Panc1 (cell line): ENCODE results near the gene DHRS13. TPM values are rescaled to one million over a fixed set of nuclear protein-coding genes. Genes with fewer than 3 reads are reported as not detected.

ENCODE experiments used
- ATAC-seq: fragments of 200-7000 bp; cut with Tn5 transposase; 2 replicates; pipeline ENCODE4 v1.9.1; 2020; ENCODE audit warnings: mild to moderate bottlenecking, moderate library complexity
- BruUV-seq: library from RNA; stranded (reverse); fragments of 400-500 nt; replicated peaks from 2 replicates; lab custom pipeline; 2021; lab: Mats Ljungman, UMichigan
- CTCF ChIA-PET: fragments of 300-600 bp; sonication (Branson Sonifier 250); formaldehyde crosslinking; loops from one replicate; lab custom pipeline; 2022; ENCODE audit warnings: antibody characterized with exemption; lab: Charles Lee
- POLR2A ChIA-PET: fragments of 300-600 bp; sonication (Branson Sonifier 250); formaldehyde crosslinking; loops from one replicate; lab custom pipeline; 2022; ENCODE audit warnings: antibody characterized with exemption; lab: Charles Lee
- DNase-seq: peaks from one replicate; pipeline ENCODE4 v3.0.0-alpha.2; 2010; ENCODE audit warnings: low read depth, low spot score
- H3K27ac ChIP-seq: 2 replicates; pipeline ENCODE4 v1.5.1; 2011; ENCODE audit warnings: mild to moderate bottlenecking, low read length, inconsistent platforms
- H3K27me3 ChIP-seq: fragments of 200-500 bp; sonication (Bioruptor generic); 2 replicates; pipeline ENCODE4 v1.6.0; 2014; ENCODE audit warnings: low read length, inconsistent platforms; ENCODE audit not compliant: control insufficient read depth, insufficient read depth
- H3K36me3 ChIP-seq: fragments of 200-500 bp; sonication (Bioruptor generic); 2 replicates; pipeline ENCODE4 v1.5.1; 2014; ENCODE audit warnings: inconsistent platforms, mild to moderate bottlenecking, low read length, moderate library complexity; ENCODE audit not compliant: control insufficient read depth, insufficient read depth
- H3K4me1 ChIP-seq: 2 replicates; pipeline ENCODE4 v1.5.1; 2011; ENCODE audit warnings: inconsistent platforms, mild to moderate bottlenecking, low read length, moderate library complexity; ENCODE audit not compliant: control insufficient read depth, insufficient read depth
- H3K4me3 ChIP-seq, 2 experiments: 2 replicates each; pipeline ENCODE4 v1.5.1; 2011 to 2012; ENCODE audit warnings: low read depth in 2 of 2, low read length in 2 of 2, mild to moderate bottlenecking in 2 of 2, inconsistent platforms in 1 of 2, moderate library complexity in 1 of 2
- H3K9me3 ChIP-seq: fragments of 200-500 bp; sonication (Bioruptor generic); 2 replicates; pipeline ENCODE4 v1.5.1; 2014; ENCODE audit warnings: low read depth, mild to moderate bottlenecking, inconsistent platforms, low read length, moderate library complexity; ENCODE audit not compliant: control insufficient read depth, insufficient read depth
- POLR2AphosphoS5 ChIP-seq: IDR thresholded peaks from 2 replicates; pipeline ENCODE4 v1.6.1; 2012; ENCODE audit warnings: mild to moderate bottlenecking, low read depth, low read length, moderate library complexity
- SIN3A ChIP-seq: IDR thresholded peaks from 2 replicates; pipeline ENCODE4 v1.6.1; 2012; ENCODE audit warnings: low read depth, mild to moderate bottlenecking, low read length, moderate library complexity, borderline replicate concordance; ENCODE audit not compliant: insufficient read depth
- TCF7L2 ChIP-seq: IDR thresholded peaks from 2 replicates; pipeline ENCODE4 v1.6.1; 2011; ENCODE audit warnings: mild to moderate bottlenecking, low read depth, low read length, inconsistent platforms
- in situ Hi-C: cut with HindIII; loops from 2 replicates; pipeline ENCODE4 v1.10.0; 2016; ENCODE audit warnings: low sequenced_read_pairs, low pct_unique_long_range_greater_than_20kb
- intact Hi-C: fragments of 100-400 bp; cut with micrococcal nuclease; formaldehyde crosslinking; loops from one replicate; pipeline ENCODE4 v1.10.0; 2022; ENCODE audit not compliant: unreplicated experiment
- total RNA-seq: library from RNA; stranded (reverse); gene quantifications from one replicate; pipeline ENCODE4 v1.2.1, GENCODE V29; 2021; ENCODE audit not compliant: unreplicated experiment
- TF ChIP-seq, protein P1 (sequence below): fragments of 450-650 bp; IDR thresholded peaks from 2 replicates; pipeline ENCODE4 v1.5.1; 2017; ENCODE audit warnings: mild to moderate bottlenecking
- TF ChIP-seq, protein P2 (sequence below), 2 experiments: IDR thresholded peaks; 2 replicates each; pipeline ENCODE4 v1.6.1; 2011 to 2012; ENCODE audit warnings: low read depth in 2 of 2, control low read depth in 1 of 2, low read length in 1 of 2, mild to moderate bottlenecking in 1 of 2, moderate library complexity in 1 of 2; ENCODE audit not compliant: insufficient read depth in 1 of 2

DHRS13 gene
- total RNA-seq, 1 experiment from 2014 or later = 5.2 TPM

DNA sequence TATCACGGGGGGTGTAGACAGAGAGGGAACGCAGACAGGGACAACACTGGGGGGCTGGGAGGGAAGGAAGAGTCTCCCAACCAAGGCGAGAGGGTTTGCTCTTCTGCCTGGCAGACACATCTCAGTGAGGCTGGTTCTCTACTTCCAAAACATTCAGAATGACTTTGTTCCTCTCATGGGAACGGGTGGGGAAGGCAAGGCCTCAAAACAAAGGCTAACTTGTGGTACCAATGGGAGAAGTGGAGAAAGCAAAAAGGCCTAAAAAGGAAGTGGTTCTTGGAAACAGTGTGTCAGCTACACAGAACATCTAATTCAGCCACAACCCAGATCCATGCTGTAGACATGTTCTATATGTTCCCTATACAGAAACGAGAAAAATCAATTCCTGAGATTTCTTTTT, 12.9 kb downstream of the DHRS13 start:
- DNase-seq = no peak
- TF ChIP-seq, protein P1, sequence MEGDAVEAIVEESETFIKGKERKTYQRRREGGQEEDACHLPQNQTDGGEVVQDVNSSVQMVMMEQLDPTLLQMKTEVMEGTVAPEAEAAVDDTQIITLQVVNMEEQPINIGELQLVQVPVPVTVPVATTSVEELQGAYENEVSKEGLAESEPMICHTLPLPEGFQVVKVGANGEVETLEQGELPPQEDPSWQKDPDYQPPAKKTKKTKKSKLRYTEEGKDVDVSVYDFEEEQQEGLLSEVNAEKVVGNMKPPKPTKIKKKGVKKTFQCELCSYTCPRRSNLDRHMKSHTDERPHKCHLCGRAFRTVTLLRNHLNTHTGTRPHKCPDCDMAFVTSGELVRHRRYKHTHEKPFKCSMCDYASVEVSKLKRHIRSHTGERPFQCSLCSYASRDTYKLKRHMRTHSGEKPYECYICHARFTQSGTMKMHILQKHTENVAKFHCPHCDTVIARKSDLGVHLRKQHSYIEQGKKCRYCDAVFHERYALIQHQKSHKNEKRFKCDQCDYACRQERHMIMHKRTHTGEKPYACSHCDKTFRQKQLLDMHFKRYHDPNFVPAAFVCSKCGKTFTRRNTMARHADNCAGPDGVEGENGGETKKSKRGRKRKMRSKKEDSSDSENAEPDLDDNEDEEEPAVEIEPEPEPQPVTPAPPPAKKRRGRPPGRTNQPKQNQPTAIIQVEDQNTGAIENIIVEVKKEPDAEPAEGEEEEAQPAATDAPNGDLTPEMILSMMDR = no peak
- TF ChIP-seq, protein P2, sequence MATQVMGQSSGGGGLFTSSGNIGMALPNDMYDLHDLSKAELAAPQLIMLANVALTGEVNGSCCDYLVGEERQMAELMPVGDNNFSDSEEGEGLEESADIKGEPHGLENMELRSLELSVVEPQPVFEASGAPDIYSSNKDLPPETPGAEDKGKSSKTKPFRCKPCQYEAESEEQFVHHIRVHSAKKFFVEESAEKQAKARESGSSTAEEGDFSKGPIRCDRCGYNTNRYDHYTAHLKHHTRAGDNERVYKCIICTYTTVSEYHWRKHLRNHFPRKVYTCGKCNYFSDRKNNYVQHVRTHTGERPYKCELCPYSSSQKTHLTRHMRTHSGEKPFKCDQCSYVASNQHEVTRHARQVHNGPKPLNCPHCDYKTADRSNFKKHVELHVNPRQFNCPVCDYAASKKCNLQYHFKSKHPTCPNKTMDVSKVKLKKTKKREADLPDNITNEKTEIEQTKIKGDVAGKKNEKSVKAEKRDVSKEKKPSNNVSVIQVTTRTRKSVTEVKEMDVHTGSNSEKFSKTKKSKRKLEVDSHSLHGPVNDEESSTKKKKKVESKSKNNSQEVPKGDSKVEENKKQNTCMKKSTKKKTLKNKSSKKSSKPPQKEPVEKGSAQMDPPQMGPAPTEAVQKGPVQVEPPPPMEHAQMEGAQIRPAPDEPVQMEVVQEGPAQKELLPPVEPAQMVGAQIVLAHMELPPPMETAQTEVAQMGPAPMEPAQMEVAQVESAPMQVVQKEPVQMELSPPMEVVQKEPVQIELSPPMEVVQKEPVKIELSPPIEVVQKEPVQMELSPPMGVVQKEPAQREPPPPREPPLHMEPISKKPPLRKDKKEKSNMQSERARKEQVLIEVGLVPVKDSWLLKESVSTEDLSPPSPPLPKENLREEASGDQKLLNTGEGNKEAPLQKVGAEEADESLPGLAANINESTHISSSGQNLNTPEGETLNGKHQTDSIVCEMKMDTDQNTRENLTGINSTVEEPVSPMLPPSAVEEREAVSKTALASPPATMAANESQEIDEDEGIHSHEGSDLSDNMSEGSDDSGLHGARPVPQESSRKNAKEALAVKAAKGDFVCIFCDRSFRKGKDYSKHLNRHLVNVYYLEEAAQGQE (IDR thresholded peaks at IDR 0.05; ENCODE audit: insufficient read depth in 1 of 2, low read depth in 2 of 2, low read length in 1 of 2) = no peak
- TF ChIP-seq TCF7L2 (no peak), SIN3A (no peak), POLR2AphosphoS5 (no peak)
- Histone ChIP-seq H3K4me1 (no peaks in the 10 kb centered on the region), H3K4me3 (no peak overlapping the region), H3K36me3 (no peaks in the 10 kb centered on the region), H3K27ac (no peak overlapping the region), H3K9me3 (no peaks in the 10 kb centered on the region), H3K27me3 (no peaks in the 10 kb centered on the region)
- CTCF ChIA-PET = interaction anchor here (0.7 kb wide), 1 partner anchor 362 kb away, joined by 5 read pairs; no protein-coding TSS in a partner anchor
- POLR2A ChIA-PET = no interaction called here
- in situ Hi-C loops = no loop called here
- ATAC-seq = no peak
- intact Hi-C loops = no loop called here
- BruUV-seq = no TSS peak

DNA sequence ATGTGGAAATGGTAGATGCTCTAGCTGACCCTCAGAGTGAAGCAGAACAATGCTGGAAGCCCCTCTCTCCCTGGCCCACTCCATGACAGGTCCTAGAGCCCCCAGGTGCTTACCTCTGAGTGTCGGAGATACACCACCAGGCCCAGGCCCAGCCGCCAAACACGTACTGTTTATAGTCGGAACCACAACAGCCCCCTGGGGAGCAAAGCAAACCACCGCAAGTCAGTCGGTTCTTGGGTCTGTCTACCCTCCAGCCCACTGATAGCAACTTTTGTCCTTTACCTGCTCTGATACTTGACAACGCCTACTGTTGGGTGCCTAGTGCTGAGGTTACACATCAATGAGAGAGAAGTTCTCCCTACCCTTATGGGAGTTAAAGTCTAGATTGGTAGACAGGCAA, 14.0 kb downstream of the DHRS13 start:
- CTCF ChIA-PET = no interaction called here
- no peak for ATAC-seq

More for the DNA sequence above, 14.0 kb downstream of the DHRS13 start:
- in situ Hi-C loops (no loop called here), intact Hi-C loops (no loop called here)
- no TSS peak for BruUV-seq
- H3K36me3 ChIP-seq = no peaks in the 10 kb centered on the region
- no peak overlapping the region for H3K4me3 ChIP-seq
- H3K4me1 ChIP-seq = no peaks in the 10 kb centered on the region
- no peaks in the 10 kb centered on the region for H3K27me3 ChIP-seq
- no peak overlapping the region for H3K27ac ChIP-seq
- TF ChIP-seq TCF7L2 (no peak), SIN3A (no peak)
- TF ChIP-seq, protein P1 = no peak
- DNase-seq = no peak
- POLR2A ChIA-PET = interaction anchor here (0.6 kb wide), 1 partner anchor 167 kb away, joined by 4 read pairs; no protein-coding TSS in a partner anchor
- H3K9me3 ChIP-seq = no peaks in the 10 kb centered on the region
